K562 (cell line): ENCODE measurements around the gene BCO1. TPM values are rescaled to one million over a fixed set of nuclear protein-coding genes. Genes with fewer than 3 reads are reported as not detected.
A peak's percentile ranks its signal among the peaks of the same experiment; 100 is the strongest.

Experiments used
- ATF7 ChIP-seq: fragments of 450-650 bp; IDR thresholded peaks from 2 replicates; pipeline ENCODE4 v1.7.1; 2014; ENCODE audit warnings: mild to moderate bottlenecking, moderate library complexity
- CBFA2T3 ChIP-seq: fragments of 450-650 bp; IDR thresholded peaks from 2 replicates; pipeline ENCODE4 v1.6.1; 2017
- CXXC5 ChIP-seq: fragments of 250-450 bp; sonication (Bioruptor Pico); IDR thresholded peaks from 2 replicates; pipeline ENCODE4 v1.8.0; 2022; ENCODE audit warnings: inconsistent platforms, mild to moderate bottlenecking, moderate library complexity
- KLF16 ChIP-seq: IDR thresholded peaks from 2 replicates; pipeline ENCODE4 v1.6.1; 2016; ENCODE audit warnings: antibody characterized with exemption
- LEF1 ChIP-seq: fragments of 450-650 bp; IDR thresholded peaks from 2 replicates; pipeline ENCODE4 v1.6.1; 2016; ENCODE audit warnings: mild to moderate bottlenecking
- MAFG ChIP-seq: fragments of 450-650 bp; conservative IDR thresholded peaks from 2 replicates; pipeline ENCODE4 v1.6.1; 2016; ENCODE audit warnings: missing genetic modification characterization, missing compliant biosample characterization
- MXI1 ChIP-seq: IDR thresholded peaks from 2 replicates; pipeline ENCODE4 v1.6.1; 2011; ENCODE audit warnings: low read depth, mild to moderate bottlenecking, improper control_type of control experiment, low read length
- MYC ChIP-seq, 2 experiments: fragments of 250-450 bp in 1 of 2; sonication (Bioruptor Pico) in 1 of 2; IDR thresholded peaks; 2 replicates each; pipeline versions ENCODE4 v1.5.1 to v1.6.1; 2012 to 2021; ENCODE audit warnings: low read depth in 2 of 2, borderline replicate concordance in 1 of 2, improper control_type of control experiment in 1 of 2, low read length in 1 of 2, mild to moderate bottlenecking in 1 of 2, moderate library complexity in 1 of 2
- NBN ChIP-seq: fragments of 450-650 bp; IDR thresholded peaks from 2 replicates; pipeline ENCODE4 v1.6.1; 2016; ENCODE audit warnings: low read depth, mild to moderate bottlenecking
- PML ChIP-seq: IDR thresholded peaks from 2 replicates; pipeline ENCODE4 v1.6.1; 2012; ENCODE audit warnings: low read length, inconsistent platforms
- POLR2AphosphoS5 ChIP-seq: IDR thresholded peaks from 2 replicates; pipeline ENCODE4 v1.6.1; 2011; ENCODE audit warnings: mild to moderate bottlenecking, low read depth, low read length, moderate library complexity; ENCODE audit not compliant: control insufficient read depth, insufficient read depth
- RAD21 ChIP-seq, 2 experiments: fragments of 250-450 bp in 1 of 2; fragments of 450-650 bp in 1 of 2; sonication (Bioruptor Pico) in 1 of 2; formaldehyde crosslinking in 1 of 2; IDR thresholded peaks in 1 of 2; conservative IDR thresholded peaks in 1 of 2; 2 replicates each; pipeline versions ENCODE4 v1.4.0 to v1.8.0; 2020 to 2022; ENCODE audit warnings: mild to moderate bottlenecking in 2 of 2, moderate library complexity in 1 of 2
- SMAD4 ChIP-seq: fragments of 250-450 bp; sonication (Bioruptor Pico); conservative IDR thresholded peaks from 2 replicates; pipeline ENCODE4 v1.8.0; 2021; ENCODE audit warnings: inconsistent platforms, mild to moderate bottlenecking, moderate library complexity
- SMARCE1 ChIP-seq: fragments of 450-650 bp; IDR thresholded peaks from 2 replicates; pipeline ENCODE4 v1.7.1; 2016; ENCODE audit warnings: mild to moderate bottlenecking
- SOX6 ChIP-seq: fragments of 450-650 bp; IDR thresholded peaks from 2 replicates; pipeline ENCODE4 v1.6.1; 2014; ENCODE audit warnings: mild to moderate bottlenecking
- STAT5A ChIP-seq: IDR thresholded peaks from 2 replicates; pipeline ENCODE4 v1.6.1; 2012; ENCODE audit warnings: low read length, inconsistent platforms, borderline replicate concordance
- TAL1 ChIP-seq: fragments of 450-650 bp; IDR thresholded peaks from 2 replicates; pipeline ENCODE4 v1.6.1; 2016; ENCODE audit warnings: mild to moderate bottlenecking
- TEAD1 ChIP-seq, 2 experiments: fragments of 450-650 bp in 1 of 2; sonication (generic) in 1 of 2; formaldehyde crosslinking; IDR thresholded peaks; 2 replicates each; pipeline versions ENCODE4 v1.4.0 to v1.8.0; 2020 to 2022; ENCODE audit warnings: mild to moderate bottlenecking in 2 of 2, missing genetic modification reagents in 1 of 2
- TRIM24 ChIP-seq, 2 experiments: fragments of 450-650 bp; IDR thresholded peaks; 2 replicates each; pipeline ENCODE4 v1.6.1; 2016
- ZBTB17 ChIP-seq: fragments of 450-650 bp; formaldehyde crosslinking; IDR thresholded peaks from 2 replicates; pipeline ENCODE4 v1.4.0; 2020; ENCODE audit warnings: mild to moderate bottlenecking
- ZBTB5 ChIP-seq: fragments of 450-650 bp; IDR thresholded peaks from 2 replicates; pipeline ENCODE4 v1.6.1; 2017; ENCODE audit warnings: antibody characterized with exemption
- ZEB2 ChIP-seq: fragments of 450-650 bp; IDR thresholded peaks from 2 replicates; pipeline ENCODE4 v1.6.1; 2016
- ZKSCAN1 ChIP-seq: fragments of 150-350 bp; IDR thresholded peaks from 2 replicates; pipeline ENCODE4 v1.6.1; 2016; ENCODE audit warnings: low read depth, low read length
- polyA plus RNA-seq, 8 experiments: library from polyadenylated mRNA; depleted of rRNA in 4 of 8; stranded (reverse) in 5 of 8; unstranded in 3 of 8; fragments of >200 nt; fragmentation: Nextera tagmentation in 2 of 8; fragmentation: Illumina TruSeq in 1 of 8; extraction: Ambion mirVana in 2 of 8; extraction: Trizol in 1 of 8; gene quantifications; 2 replicates each; pipeline versions ENCODE4 v1.2.1 to v1.2.3, GENCODE V29; 2011 to 2014; ENCODE audit warnings: inconsistent platforms in 1 of 8, missing spikeins in 1 of 8
- total RNA-seq, 7 experiments: library from RNA; depleted of rRNA in 6 of 7; stranded (reverse); fragments of >200 nt in 6 of 7; fragmentation: Illumina TruSeq in 2 of 7; extraction: Trizol in 2 of 7; gene quantifications; 2 replicates each; pipeline versions ENCODE4 v1.2.1 to v1.2.3, GENCODE V29; 2011 to 2021; ENCODE audit warnings: low replicate concordance in 1 of 7
- TF ChIP-seq, protein P1 (sequence below), 2 experiments: IDR thresholded peaks in 1 of 2; conservative IDR thresholded peaks in 1 of 2; 2 replicates each; pipeline ENCODE4 v1.6.1; 2016; ENCODE audit warnings: low read depth in 2 of 2, mild to moderate bottlenecking in 1 of 2, missing compliant biosample characterization in 1 of 2, missing genetic modification characterization in 1 of 2, moderate library complexity in 1 of 2
- TF ChIP-seq, protein P2 (sequence below): fragments of 450-650 bp; IDR thresholded peaks from 2 replicates; pipeline ENCODE4 v1.6.1; 2016; ENCODE audit warnings: low read depth, mild to moderate bottlenecking, moderate library complexity

The BCO1 gene
- total and polyA plus RNA-seq, 9 of the 15 experiments (the other 6 are each of a cell fraction or from before 2014, with no cell fraction given), result not detected

GRCh38 chr16:81220349-81220748, 18.1 kb upstream of the BCO1 start (continued):
- TF ChIP-seq, protein P1, sequence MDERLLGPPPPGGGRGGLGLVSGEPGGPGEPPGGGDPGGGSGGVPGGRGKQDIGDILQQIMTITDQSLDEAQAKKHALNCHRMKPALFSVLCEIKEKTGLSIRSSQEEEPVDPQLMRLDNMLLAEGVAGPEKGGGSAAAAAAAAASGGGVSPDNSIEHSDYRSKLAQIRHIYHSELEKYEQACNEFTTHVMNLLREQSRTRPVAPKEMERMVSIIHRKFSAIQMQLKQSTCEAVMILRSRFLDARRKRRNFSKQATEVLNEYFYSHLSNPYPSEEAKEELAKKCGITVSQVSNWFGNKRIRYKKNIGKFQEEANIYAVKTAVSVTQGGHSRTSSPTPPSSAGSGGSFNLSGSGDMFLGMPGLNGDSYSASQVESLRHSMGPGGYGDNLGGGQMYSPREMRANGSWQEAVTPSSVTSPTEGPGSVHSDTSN (CRISPR knock-in tag; IDR thresholded peaks at IDR 0.05; ENCODE audit: low read depth), result no peak
- TF ChIP-seq, protein P1 (tag; conservative IDR thresholded peaks at IDR 0.05; ENCODE audit: low read depth), result 0 out of 2 replicates have a peak, but pooled peaks have one; percentile 9
- TF ChIP-seq KLF16, result peak; percentile 78; the same call in 1 of the 2 replicates
- peak; percentile 92 for TF ChIP-seq CXXC5 (CRISPR knock-in tag)
- no peak for TF ChIP-seq ZBTB5
- TF ChIP-seq TAL1, result peak; percentile 95
- TF ChIP-seq, protein P2, sequence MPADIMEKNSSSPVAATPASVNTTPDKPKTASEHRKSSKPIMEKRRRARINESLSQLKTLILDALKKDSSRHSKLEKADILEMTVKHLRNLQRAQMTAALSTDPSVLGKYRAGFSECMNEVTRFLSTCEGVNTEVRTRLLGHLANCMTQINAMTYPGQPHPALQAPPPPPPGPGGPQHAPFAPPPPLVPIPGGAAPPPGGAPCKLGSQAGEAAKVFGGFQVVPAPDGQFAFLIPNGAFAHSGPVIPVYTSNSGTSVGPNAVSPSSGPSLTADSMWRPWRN, result peak; percentile 54; the same call in 1 of the 2 replicates
- peak; percentile 53; the same call in 1 of the 2 replicates for TF ChIP-seq STAT5A
- TF ChIP-seq POLR2AphosphoS5, result peak; percentile 38; the same call in 1 of the 2 replicates
- TF ChIP-seq ZEB2, result peak; percentile 77
- no peak for TF ChIP-seq MXI1
- 0 out of 2 replicates have a peak, but pooled peaks have one; percentile 17 for TF ChIP-seq MAFG
- peak; percentile 32; the same call in 1 of the 2 replicates for TF ChIP-seq NBN
- peak; percentile 44; the same call in 1 of the 2 replicates for TF ChIP-seq LEF1
- peak; percentile 91 for TF ChIP-seq PML
- peak; percentile 98 for TF ChIP-seq SOX6
- TF ChIP-seq SMAD4, result peak; percentile 54
- peak in 1 of 2 experiments; percentile 85; a peak in 3 of 4 replicates for TF ChIP-seq TRIM24 (IDR thresholded peaks at IDR 0.05)
- TF ChIP-seq CBFA2T3, result peak; percentile 92
- 0 out of 2 replicates have a peak, but pooled peaks have one; percentile 20 for TF ChIP-seq MYC (IDR thresholded peaks at IDR 0.05; ENCODE audit: low read depth, low read length)
- TF ChIP-seq MYC (CRISPR knock-in tag; IDR thresholded peaks at IDR 0.05; ENCODE audit: borderline replicate concordance, low read depth), result no peak
- TF ChIP-seq TEAD1 (CRISPR knock-in tag; IDR thresholded peaks at IDR 0.05), result 0 out of 4 replicates have a peak, but pooled peaks of 1 of the 2 experiments have one; percentile 14
- peak; percentile 55; the same call in 1 of the 2 replicates for TF ChIP-seq SMARCE1
- TF ChIP-seq ZBTB17, result no peak
- TF ChIP-seq ATF7, result peak; percentile 56
- no peak for TF ChIP-seq RAD21 (CRISPR knock-in tag; conservative IDR thresholded peaks at IDR 0.05 in 1 of 2, IDR thresholded peaks at IDR 0.05 in 1 of 2)
- TF ChIP-seq ZKSCAN1, result no peak
- TF ChIP-seq, all 486 proteins: peak for 46
